ENCODE data around the gene BHMT. TPM values are rescaled to one million over a fixed set of nuclear protein-coding genes. Genes with fewer than 3 reads are reported as not detected.

Gene BHMT
- total RNA-seq, 4 donors from 2014 or later: 2.4 to 5.9 (median 4.1) TPM

DNA sequence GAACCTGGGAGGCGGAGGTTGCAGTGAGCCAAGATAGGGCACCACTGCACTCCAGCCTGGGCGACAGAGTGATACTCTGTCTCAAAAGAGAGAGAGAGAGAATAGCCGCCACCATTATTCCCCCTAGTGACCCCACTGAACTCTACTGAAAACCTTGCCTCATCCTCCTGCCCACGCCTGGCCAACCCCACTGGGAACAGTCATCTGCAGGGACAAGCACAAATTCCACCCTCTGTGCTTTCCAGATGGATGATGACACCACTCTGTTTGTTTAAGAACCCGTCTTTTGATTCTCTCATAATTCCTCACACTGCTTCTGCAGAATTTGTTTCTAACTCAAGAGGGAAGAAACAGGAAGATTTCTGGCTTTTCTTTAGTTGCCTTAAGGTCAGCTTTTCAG lies 29.8 kb upstream of the BHMT start:
- Histone ChIP-seq H3K4me1 (no peaks in the 10 kb centered on the region), H3K4me3 (no peak overlapping the region), H3K36me3 (peaks cover 0 to 13% (median 0%) of the 10 kb centered on the region in 3 donors), H3K27me3 (no peaks in the 10 kb centered on the region), H3K27ac (no peak overlapping the region), H3K9me3 (no peaks in the 10 kb centered on the region)
- no peak for DNase-seq (ENCODE audit: low spot score in 2 of 2)
- TF ChIP-seq EP300 (IDR thresholded peaks at IDR 0.05) (no peak), POLR2A (IDR thresholded peaks at IDR 0.05) (no peak)
- TF ChIP-seq, protein P1, sequence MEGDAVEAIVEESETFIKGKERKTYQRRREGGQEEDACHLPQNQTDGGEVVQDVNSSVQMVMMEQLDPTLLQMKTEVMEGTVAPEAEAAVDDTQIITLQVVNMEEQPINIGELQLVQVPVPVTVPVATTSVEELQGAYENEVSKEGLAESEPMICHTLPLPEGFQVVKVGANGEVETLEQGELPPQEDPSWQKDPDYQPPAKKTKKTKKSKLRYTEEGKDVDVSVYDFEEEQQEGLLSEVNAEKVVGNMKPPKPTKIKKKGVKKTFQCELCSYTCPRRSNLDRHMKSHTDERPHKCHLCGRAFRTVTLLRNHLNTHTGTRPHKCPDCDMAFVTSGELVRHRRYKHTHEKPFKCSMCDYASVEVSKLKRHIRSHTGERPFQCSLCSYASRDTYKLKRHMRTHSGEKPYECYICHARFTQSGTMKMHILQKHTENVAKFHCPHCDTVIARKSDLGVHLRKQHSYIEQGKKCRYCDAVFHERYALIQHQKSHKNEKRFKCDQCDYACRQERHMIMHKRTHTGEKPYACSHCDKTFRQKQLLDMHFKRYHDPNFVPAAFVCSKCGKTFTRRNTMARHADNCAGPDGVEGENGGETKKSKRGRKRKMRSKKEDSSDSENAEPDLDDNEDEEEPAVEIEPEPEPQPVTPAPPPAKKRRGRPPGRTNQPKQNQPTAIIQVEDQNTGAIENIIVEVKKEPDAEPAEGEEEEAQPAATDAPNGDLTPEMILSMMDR (IDR thresholded peaks at IDR 0.05): no peak
- WGBS, 2 donors: 77 to 83% methylated on average over 5 of the region's 5 CpGs

DNA sequence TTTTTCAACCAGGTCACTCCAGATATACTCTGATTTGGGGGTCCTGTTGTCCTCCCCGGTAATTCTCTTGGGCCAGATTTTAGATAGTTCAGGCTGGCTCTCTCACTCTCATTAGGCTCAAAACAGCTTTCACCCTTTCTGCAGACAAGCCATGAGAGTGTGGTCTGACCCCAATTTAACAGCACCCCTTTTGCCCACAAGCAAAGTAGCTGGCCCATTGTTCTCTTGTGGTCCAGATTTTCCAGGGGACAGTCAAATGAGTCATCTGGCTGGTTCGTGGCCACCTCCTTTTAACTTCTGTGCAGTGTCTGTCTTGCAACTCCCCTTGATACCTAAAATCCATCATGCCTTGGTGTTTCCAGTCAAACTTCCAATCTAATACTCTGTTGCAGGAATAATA lies 25.5 kb upstream of the BHMT start:
- H3K4me3 ChIP-seq: no peak overlapping the region
- H3K4me1 ChIP-seq: no peaks in the 10 kb centered on the region
- H3K27me3 ChIP-seq: no peaks in the 10 kb centered on the region
- 72 to 79% methylated on average over 2 of the region's 2 CpGs for WGBS, 2 donors
- peaks cover 0 to 6% (median 0%) of the 10 kb centered on the region in 3 donors for H3K36me3 ChIP-seq
- no peak for DNase-seq (ENCODE audit: low spot score in 2 of 2)
- no peaks in the 10 kb centered on the region for H3K9me3 ChIP-seq
- no peak for TF ChIP-seq EP300 (IDR thresholded peaks at IDR 0.05)
- TF ChIP-seq, protein P1 (IDR thresholded peaks at IDR 0.05): no peak
- no peak for TF ChIP-seq POLR2A (IDR thresholded peaks at IDR 0.05)
- H3K27ac ChIP-seq: no peak overlapping the region

DNA sequence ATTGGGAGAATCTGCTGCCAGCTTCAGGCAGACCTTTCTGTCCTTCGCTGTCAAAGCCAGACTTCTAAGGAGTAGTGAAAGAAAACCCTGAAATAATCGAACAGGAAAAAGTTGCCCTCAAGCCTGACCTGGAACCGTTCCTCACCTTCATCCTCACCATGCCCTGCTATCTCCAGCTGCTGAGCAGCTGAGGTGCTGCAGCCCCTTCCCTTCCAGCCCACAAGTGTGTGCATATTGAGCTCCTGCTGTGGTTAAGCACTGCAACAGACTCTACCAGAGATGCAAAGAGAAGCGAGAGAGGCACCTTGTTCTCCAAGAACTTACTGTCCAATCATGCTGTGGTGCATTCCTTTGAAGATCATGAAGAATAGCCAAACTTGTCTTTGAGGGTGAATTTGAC lies 23.1 kb upstream of the BHMT start:
- Histone ChIP-seq H3K27me3 (no peaks in the 10 kb centered on the region), H3K36me3 (no peaks in the 10 kb centered on the region), H3K27ac (no peak overlapping the region), H3K9me3 (no peaks in the 10 kb centered on the region), H3K4me1 (no peaks in the 10 kb centered on the region), H3K4me3 (no peak overlapping the region)
- WGBS, 2 donors: 78 to 85% methylated on average over 4 of the region's 4 CpGs
- TF ChIP-seq, protein P1 (IDR thresholded peaks at IDR 0.05): no peak
- no peak for TF ChIP-seq POLR2A (IDR thresholded peaks at IDR 0.05)
- no peak for TF ChIP-seq EP300 (IDR thresholded peaks at IDR 0.05)
- no peak for DNase-seq (ENCODE audit: low spot score in 2 of 2)

DNA sequence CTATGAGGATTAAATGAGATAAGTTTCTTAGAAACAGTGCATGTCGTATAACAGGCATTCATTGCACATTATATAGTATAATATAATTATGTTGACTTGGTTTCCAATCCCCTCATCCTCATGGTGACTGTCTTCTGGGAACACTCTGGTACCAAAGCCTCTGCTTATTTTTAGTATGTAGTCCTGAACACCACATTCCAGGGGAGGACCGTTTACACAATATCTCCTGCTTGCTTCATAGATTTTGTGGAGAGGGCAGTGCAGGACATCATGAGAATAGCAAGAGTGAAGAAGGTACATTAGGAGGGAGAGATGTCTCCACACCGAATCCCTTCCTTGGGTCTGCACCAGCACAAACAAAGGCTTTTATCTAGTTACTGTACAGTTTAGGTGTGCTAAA lies 20.5 kb upstream of the BHMT start:
- no peaks in the 10 kb centered on the region for H3K9me3 ChIP-seq
- H3K4me1 ChIP-seq: no peaks in the 10 kb centered on the region
- H3K27me3 ChIP-seq: no peaks in the 10 kb centered on the region
- TF ChIP-seq EP300 (IDR thresholded peaks at IDR 0.05): no peak
- H3K27ac ChIP-seq: no peak overlapping the region
- no peaks in the 10 kb centered on the region for H3K36me3 ChIP-seq
- no peak for DNase-seq (ENCODE audit: low spot score in 2 of 2)
- WGBS, 2 donors: 65 to 72% methylated on average over 3 of the region's 3 CpGs
- H3K4me3 ChIP-seq: no peak overlapping the region

DNA sequence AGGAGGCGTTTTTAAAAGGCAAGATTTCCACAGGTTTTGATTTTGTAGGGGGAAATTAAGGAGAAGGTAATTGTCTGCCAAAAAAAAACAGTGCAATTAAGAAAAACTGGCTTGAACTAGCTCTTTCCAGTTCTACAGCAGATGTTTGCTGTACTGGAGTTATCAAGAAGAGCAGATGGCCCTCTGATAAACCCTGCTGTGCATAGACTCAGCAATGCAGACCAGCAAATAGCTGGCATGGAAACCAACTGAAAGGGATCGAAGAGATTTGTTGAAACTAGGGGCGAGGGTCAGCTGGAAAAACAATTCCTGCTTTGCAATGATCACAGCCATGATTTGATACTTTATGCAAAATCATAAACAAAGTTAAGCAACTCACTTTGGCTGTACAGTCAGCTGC lies 17.8 kb upstream of the BHMT start:
- Histone ChIP-seq H3K36me3 (no peaks in the 10 kb centered on the region), H3K27me3 (no peaks in the 10 kb centered on the region), H3K27ac (no peak overlapping the region), H3K4me3 (no peak overlapping the region), H3K4me1 (no peaks in the 10 kb centered on the region), H3K9me3 (no peaks in the 10 kb centered on the region)
- no peak for DNase-seq (ENCODE audit: low spot score in 2 of 2)
- TF ChIP-seq, protein P1 (IDR thresholded peaks at IDR 0.05): no peak
- TF ChIP-seq EP300 (IDR thresholded peaks at IDR 0.05) (no peak), POLR2A (IDR thresholded peaks at IDR 0.05) (no peak)
- WGBS, 2 donors: 60 to 68% methylated on average over 3 of the region's 3 CpGs

DNA sequence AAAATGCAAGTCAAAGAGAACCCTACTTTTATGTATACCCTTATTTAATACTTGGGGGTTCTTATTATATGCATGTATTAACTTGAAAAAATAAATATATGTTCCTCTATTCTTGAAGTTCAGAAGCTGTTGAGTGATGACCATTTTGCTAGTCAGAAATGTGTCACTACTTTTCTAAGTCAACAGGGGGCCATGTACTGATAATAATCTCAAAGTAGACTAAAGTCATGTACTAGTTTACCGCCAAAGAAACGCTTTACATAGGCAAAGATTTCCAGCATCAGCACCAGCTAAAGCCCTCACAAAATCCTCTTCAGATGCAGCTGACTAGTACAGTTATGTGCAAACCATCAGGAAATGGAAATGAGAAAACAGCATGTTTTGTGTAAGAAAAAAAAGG lies 5.7 kb upstream of the BHMT start:
- DNase-seq (ENCODE audit: low spot score in 2 of 2): no peak
- peaks cover 0 to 10% of the 10 kb centered on the region in 2 donors for H3K27me3 ChIP-seq
- 94 to 97% methylated on average over 2 of the region's 2 CpGs for WGBS, 2 donors

More for the DNA sequence above, 5.7 kb upstream of the BHMT start:
- H3K36me3 ChIP-seq: peaks cover 0 to 9% (median 0%) of the 10 kb centered on the region in 3 donors
- no peak overlapping the region for H3K4me3 ChIP-seq
- TF ChIP-seq POLR2A (IDR thresholded peaks at IDR 0.05) (no peak), EP300 (IDR thresholded peaks at IDR 0.05) (no peak)
- TF ChIP-seq, protein P1 (IDR thresholded peaks at IDR 0.05): no peak
- H3K27ac ChIP-seq: no peak overlapping the region
- peaks cover 0 to 9% (median 0%) of the 10 kb centered on the region in 4 donors for H3K4me1 ChIP-seq
- H3K9me3 ChIP-seq: peaks cover 0 to 11% (median 0%) of the 10 kb centered on the region in 4 donors

All from tibial nerve (tissue), 4 donors.